Nucleus accumbens (tissue), 56 donors: Measurements from ENCODE around the gene RAB5B.

Experiments
- DNase-seq, 56 donors: peaks; one replicate each; lab custom pipeline; 2025; lab: John Stamatoyannopoulos, UW

The RAB5B gene

DNA sequence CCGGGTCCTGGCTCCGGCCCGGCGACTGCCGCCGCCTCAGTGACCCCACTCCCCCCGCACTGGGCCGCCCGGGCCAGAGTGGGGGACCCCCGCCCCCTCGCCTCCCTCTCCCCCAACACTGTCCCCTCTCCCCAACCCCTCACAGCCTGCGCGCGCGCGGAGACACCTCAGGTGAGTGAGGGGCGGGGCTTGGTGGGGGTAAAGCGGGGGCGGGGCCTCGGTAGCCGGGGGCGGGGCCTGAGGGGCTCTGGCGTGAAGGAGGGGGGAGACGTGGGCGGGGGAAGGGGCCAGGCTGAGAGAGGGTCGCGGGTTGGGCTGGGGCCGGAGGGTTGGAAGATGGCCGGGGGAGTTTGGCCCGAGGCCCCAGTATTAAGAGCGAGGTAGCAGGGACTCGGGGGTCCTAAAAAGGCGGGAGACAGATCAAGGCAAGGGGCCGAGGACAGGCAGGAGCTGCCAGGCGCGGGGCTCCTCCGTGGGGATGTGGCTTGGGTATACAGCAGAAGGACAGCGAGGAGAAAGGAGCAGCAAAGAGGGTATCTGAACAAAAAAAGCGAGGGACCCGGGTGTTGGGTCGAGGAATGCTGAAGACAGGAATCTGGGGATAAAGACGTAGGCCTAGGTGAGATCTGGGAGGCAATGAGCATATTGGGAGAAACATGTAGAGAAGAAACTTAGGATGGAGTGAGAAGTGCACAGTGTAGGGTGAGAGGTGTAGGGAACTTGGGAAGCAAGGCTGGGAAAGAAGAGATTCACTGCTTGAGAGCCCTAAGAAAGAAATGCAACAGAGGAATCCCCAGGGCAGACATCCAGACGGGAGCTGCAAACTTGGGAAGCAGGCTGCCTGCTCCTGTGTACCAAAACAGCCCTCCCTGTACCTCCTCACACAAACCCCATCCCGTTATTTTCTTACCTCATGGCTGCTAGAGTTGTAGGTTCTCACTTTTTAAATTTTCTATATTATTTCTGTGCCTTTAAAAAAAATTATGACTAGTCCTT is 34.0 kb downstream of the RAB5B start:
- peak in 46 of 56 donors; percentile 12 to 72 (median 53) for DNase-seq

DNA sequence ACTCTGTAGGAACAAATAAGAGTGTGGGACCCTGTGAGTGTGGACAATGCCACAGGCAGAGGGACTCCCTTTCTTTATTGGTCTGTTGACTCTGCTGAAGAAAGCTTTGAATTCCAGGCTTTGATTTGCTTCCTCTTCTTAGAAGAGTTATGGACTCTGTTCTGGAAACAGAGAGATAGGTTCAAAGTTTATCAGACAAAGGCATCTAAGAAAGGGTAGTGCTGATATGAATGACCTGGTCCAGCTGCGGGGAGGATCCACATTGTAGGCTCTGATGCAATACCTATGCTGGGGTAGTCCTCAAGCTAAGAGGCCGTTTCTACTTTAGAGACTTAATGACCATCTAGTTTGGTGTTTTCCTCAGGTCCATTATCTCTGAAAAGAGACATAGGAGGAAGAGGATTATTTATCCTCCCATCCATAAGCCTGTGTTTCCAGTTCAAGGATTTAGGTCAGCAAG is 36.3 kb downstream of the RAB5B start:
- no peak for DNase-seq

DNA sequence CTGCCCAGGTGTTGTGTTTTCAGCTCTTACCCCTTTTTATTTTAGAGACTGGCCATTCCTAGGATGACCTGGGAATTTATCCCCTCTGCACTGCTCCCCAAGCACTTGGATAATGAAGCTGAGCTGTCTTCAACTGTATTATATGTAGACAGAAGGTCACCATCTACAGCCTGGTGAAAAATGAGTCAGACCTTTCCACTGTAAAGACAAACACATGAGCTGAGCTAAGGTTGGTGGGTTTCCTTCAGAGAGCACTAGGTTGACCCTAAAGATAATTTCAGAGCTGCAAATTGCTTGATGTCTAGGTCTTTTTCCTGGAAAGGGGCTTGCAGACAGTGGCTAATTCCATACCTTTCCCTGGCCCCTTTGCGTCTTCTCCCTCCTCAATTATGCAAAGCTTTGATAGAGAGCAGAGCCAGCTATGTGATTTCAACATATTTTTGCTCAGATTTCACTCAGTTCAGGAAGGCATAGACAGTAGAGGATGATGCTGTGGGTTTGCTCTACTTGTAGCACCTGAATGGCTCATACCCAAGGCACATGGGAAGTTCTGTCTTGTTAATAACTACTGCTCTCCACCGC is 37.7 kb downstream of the RAB5B start:
- DNase-seq = no peak

DNA sequence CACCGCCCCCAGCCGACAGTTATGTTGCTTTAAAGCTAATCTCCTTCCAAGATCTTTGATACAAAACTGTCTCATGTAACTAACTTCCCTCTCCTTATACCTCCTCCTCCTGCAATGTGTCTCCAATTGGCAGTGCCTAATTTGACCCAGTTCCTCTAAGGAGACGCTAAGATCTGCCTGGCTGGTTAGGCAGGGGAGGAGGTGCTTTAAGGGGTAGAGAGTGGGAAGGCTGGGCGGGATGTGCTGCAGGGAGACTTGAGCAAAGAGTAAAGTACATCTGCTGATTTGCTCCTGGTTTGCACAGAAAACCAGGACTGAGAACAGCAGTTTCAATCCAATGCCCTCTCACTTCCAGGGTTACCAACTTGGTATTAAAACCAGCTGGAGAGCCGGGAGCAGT is 39.6 kb downstream of the RAB5B start:
- DNase-seq = peak in 29 of 56 donors; percentile 4 to 70 (median 30)

DNA sequence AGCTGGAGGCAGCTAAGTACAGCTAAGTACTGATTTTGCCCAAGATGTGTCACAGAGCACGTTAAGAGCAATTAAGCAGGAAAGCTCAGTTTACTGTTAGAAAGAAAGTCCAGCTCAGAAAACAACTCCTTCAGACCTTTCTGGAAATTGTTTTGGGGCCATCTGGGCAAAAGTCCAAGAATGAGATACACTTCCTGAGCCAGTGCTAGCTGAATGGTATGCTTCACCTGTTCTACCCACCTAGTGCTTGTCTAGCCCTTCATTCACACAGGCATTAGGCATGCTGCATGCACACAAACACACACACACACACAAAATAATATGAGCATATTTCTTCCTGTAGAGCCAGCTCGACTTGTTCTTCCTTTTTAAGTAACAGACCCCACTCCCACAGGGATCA is 40.3 kb downstream of the RAB5B start:
- DNase-seq = no peak

DNA sequence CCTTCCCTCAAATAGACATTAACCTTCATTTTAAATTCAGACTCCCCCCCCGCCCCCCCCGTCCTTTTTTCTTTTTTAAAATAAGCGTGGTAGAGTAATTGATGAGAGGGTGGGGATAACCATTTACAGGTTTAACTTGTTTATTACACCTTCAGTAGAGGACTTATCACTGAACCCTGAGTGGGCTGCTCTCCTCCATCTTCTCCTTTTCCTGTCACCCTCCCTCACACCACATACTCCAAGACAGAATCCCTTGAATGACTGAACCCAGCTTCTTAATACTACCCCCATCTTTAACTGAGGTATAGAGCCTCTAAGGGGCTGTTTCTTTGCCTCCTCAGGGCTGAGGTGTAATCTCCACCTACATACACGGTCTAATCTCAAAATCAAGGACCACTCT is 43.3 kb downstream of the RAB5B start:
- peak in 1 of 56 donors; percentile 3 for DNase-seq

DNA sequence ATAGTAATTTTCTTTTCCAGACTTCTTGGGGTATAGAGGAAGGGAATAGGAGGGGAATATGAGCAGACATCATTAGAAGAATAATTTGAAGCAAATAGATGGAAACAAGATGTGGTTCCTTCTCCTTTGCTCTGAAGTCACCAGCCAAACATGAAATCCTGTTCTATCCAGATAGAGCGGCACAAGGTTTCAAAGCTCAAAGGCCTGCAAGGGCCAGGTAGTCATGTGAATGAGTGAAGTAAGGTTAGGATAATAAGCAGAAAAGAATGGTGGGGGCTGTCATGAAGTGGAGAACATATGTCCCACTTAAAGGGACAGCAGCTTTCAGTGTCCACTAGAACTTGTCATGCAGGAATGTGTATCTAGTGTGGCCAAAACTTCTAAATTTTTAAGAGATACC is 44.5 kb downstream of the RAB5B start:
- no peak for DNase-seq

DNA sequence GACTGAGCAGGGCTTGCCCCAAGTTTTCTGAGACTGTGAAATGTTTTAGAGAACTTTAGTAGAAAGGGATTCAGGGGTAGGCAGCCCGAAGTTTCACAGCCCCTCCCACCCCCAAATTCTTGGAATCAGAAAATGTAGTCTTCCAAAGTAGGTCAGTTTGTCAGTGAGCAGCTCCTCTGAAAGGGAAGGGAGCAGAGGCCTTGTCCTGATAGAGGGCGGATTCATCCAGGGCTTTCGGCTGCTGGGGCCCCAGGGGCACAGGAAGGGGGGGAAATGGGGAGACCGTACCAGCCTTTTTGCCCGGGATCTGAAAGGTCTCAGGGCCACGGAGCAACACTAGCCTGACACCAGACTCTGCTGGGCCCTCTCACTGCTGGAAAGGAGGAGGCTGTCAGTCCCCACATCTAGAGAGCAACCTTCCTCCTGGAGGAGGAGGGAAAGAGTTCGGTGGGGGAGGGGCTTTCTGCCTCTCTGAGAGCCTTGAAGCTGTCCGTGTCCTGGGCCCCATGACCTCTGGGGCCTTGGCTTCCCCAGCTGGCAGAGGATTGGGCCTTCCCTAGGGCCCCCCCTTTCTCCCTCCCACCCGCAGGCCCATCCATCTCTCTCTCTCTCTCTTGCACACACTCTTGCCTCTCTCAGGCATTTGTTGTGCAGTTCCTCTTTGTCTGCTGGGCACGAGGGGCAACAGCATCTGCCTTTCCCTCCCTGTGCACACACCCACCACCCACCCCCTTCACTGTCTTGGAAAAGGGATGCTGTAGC is 46.7 kb downstream of the RAB5B start, which contains the start of gene IKZF4:
Gene IKZF4 (plus strand): TSS at position 621 of the 762 bp plus-strand sequence. CDS start 451 bp downstream, outside the sequence.
- DNase-seq = peak in 32 of 56 donors; percentile 4 to 61 (median 21)

DNA sequence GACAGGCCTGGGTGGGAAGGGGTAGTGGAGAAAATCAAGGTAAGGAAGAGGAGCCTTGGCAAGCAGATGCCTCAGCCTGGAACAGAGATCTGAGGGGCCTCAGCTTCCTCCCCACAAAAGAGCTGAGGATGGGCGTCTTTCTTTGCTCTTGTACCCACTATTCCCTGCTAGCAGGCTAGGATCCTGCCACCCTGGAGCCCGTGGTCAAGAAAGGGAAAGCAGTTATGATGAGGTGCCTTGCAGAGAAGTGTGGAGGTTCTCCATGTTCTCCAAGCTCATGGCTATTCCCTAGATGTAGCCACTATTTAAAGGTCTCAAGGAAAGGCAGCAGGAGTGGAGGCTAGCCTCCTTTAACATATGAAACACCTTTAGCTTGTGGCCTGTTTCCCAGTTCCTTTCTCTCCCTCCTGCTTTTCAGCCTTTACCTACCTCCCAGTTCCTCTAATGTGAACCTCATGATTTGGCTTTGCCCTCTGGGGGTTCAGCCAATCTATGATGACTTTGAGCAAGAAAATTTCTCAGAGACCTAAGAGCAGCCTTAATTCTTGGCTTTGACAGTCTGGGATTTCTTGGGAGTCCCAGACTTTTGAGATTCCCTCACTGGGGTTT is 48.1 kb downstream of the RAB5B start:
- DNase-seq = peak in 1 of 56 donors; percentile 29

DNA sequence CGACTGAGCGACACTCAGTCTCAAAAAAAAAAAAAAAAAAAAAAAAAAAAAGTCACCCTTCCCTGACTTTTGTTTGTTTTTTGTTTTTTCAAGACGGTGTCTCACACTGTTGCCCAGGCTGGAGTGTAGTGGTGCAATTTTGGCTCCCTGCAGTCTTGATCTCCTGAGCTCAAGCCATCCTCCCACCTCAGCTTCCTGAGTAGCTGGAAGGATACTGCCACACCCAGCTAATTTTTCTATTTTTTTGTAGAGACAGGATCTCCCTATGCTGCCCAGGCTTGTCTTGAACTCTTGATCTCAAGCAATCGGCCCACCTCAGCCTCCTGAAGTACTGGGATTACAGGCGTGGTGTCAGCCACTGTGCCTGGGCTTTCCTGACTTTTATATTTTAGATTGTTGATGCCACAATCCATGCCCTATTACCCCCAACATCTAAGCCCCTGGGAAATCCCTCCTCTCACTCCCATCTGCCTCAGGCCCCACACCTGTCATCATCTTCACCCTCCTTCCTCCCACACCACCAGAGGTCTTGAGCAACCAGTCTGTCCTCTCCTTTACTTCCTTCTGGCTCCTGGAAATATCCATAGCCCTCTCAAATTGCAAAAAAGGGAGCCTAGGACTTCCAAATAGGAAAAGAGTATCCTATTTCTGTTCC is 54.8 kb downstream of the RAB5B start:
- DNase-seq = no peak

DNA sequence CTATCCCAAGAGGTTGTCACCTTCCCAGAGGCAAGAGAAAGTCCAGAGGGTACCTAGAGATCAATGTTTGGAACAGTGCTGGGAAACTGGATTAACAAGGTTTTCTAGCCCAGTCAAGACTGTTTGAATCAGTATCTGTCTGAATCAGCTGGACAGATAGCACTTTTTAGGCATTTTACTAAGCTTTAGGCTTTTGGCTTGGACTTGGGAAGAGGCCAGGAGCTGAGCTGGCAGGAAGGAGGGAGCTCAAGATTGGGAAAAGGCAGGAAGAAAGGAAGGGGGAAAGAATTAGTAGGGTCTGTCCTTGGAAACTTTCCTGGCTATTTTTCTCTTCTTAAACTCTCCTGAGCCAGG is 55.3 kb downstream of the RAB5B start:
- DNase-seq = no peak

DNA sequence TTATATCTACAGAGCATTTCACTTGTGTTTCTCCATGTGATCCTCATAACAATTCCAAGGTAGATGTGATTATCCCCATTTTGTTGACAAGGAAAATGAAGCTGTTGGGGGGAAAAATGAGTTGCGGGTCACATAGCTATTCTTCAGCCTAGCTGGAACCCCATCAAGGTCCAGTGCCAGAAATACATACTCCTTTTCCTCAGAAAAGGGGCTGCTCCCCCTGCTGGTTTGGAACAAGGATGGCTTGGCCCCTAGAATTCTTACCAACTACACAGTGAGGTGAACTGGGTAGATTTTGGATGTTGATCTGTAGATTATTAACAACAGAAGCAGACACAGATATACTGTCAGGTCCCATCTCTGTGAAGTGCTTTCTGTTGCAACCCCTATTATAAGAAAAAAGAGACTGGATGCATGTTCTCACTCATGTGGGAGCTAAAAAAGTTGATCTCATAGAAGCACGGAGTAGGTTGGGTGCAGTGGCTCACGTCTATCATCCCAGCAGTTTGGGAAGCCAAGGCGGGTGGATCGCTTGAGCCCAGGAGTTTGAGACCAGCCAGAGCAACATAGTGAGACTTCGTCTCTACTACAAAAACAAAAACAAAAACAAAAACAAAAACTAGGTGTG is 55.9 kb downstream of the RAB5B start:
- peak in 18 of 56 donors; percentile 1 to 49 (median 6) for DNase-seq

DNA sequence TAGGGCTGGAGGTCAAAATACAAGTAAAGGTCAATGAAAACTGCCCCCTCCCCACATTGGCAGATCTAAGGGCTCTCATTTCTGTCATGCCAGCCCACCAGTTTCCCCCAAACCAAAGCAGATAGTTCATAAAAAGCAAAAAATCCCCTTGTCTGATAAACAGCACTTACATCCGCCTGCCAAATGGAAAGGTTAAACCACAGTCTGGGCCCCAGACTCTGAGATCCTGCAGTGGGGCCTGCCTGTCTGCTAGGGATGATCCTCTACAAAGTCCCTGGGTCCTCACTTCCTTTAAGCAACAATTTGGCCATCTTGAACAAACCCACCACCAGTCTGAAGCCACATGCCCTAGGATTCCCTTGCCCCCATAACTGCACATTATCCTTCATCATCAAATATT is 58.1 kb downstream of the RAB5B start:
- no peak for DNase-seq

DNA sequence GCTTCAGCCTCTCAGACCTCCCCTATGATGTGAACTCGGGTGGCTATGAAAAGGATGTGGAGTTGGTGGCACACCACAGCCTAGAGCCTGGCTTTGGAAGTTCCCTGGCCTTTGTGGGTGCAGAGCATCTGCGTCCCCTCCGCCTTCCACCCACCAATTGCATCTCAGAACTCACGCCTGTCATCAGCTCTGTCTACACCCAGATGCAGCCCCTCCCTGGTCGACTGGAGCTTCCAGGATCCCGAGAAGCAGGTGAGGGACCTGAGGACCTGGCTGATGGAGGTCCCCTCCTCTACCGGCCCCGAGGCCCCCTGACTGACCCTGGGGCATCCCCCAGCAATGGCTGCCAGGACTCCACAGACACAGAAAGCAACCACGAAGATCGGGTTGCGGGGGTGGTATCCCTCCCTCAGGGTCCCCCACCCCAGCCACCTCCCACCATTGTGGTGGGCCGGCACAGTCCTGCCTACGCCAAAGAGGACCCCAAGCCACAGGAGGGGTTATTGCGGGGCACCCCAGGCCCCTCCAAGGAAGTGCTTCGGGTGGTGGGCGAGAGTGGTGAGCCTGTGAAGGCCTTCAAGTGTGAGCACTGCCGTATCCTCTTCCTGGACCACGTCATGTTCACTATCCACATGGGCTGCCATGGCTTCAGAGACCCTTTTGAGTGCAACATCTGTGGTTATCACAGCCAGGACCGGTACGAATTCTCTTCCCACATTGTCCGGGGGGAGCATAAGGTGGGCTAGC is 60.9 kb downstream of the RAB5B start:
- no peak for DNase-seq

DNA sequence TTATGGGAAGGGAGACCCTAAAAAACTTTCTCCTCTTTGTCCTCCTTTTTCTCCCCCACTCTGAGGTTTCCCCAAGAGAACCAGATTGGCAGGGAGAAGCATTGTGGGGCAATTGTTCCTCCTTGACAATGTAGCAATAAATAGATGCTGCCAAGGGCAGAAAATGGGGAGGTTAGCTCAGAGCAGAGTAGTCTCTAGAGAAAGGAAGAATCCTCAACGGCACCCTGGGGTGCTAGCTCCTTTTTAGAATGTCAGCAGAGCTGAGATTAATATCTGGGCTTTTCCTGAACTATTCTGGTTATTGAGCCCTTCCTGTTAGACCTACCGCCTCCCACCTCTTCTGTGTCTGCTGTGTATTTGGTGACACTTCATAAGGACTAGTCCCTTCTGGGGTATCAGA is 63.3 kb downstream of the RAB5B start:
- DNase-seq = no peak

DNA sequence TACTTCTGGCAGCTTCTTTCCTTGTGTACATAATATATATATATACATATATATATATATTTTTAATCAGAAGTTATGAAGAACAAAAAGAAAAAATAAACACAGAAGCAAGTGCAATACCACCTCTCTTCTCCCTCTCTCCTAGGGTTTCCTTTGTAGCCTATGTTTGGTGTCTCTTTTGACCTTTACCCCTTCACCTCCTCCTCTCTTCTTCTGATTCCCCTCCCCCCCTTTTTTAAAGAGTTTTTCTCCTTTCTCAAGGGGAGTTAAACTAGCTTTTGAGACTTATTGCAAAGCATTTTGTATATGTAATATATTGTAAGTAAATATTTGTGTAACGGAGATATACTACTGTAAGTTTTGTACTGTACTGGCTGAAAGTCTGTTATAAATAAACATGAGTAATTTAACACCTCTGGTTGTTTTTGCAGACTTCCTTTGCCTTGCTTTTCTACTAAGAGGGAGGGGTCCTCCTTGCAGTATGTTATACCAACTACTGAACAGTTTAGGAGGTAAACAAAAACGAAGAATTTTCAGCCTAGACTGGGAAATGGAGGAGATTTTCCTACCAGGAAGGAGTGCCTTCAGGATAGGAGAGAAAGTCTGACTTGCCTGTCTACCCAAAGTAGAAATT is 64.3 kb downstream of the RAB5B start:
- DNase-seq = no peak

DNA sequence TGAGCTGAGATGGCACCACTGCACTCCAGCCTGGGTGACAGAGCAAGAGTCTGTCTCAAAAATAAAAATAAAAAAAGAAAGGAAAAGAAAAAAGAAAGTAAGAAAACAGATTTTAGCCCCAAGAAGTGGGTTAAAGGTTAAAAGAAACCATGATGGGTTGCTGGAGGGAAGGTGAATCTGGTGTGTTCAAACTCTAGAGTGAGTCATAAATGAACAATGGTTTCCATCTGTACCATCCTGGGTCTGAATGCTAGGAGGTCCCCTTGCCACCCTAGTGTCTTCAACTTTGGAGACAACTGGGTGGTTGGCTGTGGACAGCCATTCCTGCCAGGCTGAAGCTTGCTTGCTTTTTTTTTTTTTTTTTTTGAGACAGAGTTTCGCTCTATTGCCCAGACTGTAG is 66.3 kb downstream of the RAB5B start:
- no peak for DNase-seq

DNA sequence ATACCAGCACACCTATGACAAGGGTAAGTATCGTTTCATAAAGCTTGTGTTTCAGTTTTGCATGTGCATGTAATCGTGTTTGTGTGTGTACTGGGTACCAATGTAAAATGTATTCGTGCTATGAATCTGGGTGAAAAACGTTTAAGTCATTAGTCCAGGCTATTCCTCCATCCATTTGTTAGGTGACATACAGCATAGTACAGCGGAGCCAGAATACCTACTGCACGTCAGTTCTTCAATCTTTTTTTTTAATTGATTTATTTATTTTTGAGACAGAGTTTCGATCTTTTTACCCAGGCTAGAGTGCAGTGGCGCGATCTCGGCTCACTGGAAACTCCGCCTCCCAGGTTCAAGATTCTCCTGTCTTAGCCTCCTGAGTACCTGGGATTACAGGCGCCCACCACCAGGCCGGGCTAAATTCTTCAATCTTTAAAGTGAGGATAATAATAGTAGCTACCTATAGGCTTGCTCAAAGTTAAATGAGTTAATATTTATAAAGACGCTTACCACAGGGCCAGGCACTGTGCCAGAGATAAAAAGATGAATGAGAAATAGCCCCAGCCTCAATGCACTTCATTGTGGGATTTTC is 67.2 kb downstream of the RAB5B start:
- peak in 4 of 56 donors; percentile 16 to 33 (median 28) for DNase-seq
